ENCODE data around the gene COP1. TPM values are rescaled to one million over a fixed set of nuclear protein-coding genes. Genes with fewer than 3 reads are reported as not detected.

COP1 gene
- total and polyA plus RNA-seq, 2 of the 8 experiments (the other 6 are each of a cell fraction or from before 2014, with no cell fraction given) = 26.2 to 44.9 TPM

DNA sequence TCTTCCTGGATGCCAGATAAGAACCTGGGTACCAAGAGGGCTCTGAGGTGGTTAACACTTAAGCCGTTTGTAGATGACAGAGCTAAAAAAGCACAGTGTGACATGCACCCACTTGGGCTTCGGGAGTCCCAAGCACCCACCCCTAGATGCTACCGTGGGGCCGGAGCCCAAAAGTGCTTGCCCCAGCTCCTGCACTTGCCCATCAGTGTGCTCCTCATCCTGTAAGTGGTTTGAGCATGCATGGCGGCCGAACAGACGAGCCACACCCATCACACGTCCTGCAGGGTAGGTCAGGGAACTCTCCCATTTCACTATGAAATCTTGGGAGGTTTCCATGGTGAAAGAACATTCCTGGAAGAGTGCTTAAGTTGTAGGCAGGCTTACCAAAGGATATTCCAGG, 304.8 kb downstream of the COP1 start (continued):
- no peak for TF ChIP-seq RNF2 (IDR thresholded peaks at IDR 0.05; ENCODE audit: borderline replicate concordance, low read depth, low read length, missing control alignments, poor library complexity, severe bottlenecking)
- no peak for TF ChIP-seq CEBPB (IDR thresholded peaks at IDR 0.05; ENCODE audit: low read depth, low read length)
